ENCODE measurements around the gene MAGOH.
A peak's percentile ranks its signal among the peaks of the same experiment; 100 is the strongest.

MAGOH gene

GRCh38 chr1:53242381-53242780, 4.1 kb upstream of the MAGOH start:
- Histone ChIP-seq H3K4me3 (ENCODE audit: severe bottlenecking) (no peak overlapping the region), H3K36me3 (ENCODE audit: low read depth) (peaks cover 7% of the 10 kb centered on the region), H3K4me1 (ENCODE audit: insufficient read depth, poor library complexity, severe bottlenecking) (no peaks in the 10 kb centered on the region), H3K9me3 (ENCODE audit: severe bottlenecking) (no peaks in the 10 kb centered on the region), H3K27ac (ENCODE audit: poor library complexity, severe bottlenecking) (no peak overlapping the region), H3K27me3 (ENCODE audit: insufficient read depth, poor library complexity, severe bottlenecking) (no peaks in the 10 kb centered on the region)
- ATAC-seq (ENCODE audit: low read depth), result no peak
- no peak for TF ChIP-seq CTCF (IDR thresholded peaks at IDR 0.05; ENCODE audit: poor library complexity, severe bottlenecking)
- DNase-seq (ENCODE audit: low spot score), result no peak

- H3K36me3 ChIP-seq (ENCODE audit: low read depth), result peaks cover 1% of the 10 kb centered on the region
- H3K27ac ChIP-seq (ENCODE audit: poor library complexity, severe bottlenecking), result no peak overlapping the region
- H3K9me3 ChIP-seq (ENCODE audit: severe bottlenecking), result no peaks in the 10 kb centered on the region
- DNase-seq (ENCODE audit: low spot score) (no peak), ATAC-seq (ENCODE audit: low read depth) (no peak)
- H3K27me3 ChIP-seq (ENCODE audit: insufficient read depth, poor library complexity, severe bottlenecking), result no peaks in the 10 kb centered on the region
- no peak for TF ChIP-seq CTCF (IDR thresholded peaks at IDR 0.05; ENCODE audit: poor library complexity, severe bottlenecking)
- H3K4me1 ChIP-seq (ENCODE audit: insufficient read depth, poor library complexity, severe bottlenecking), result peaks cover 4% of the 10 kb centered on the region
- no peak overlapping the region for H3K4me3 ChIP-seq (ENCODE audit: severe bottlenecking)
These were observed 3.5 kb upstream of the MAGOH start for GRCh38 chr1:53241828-53242227.

- Histone ChIP-seq H3K4me3 (ENCODE audit: severe bottlenecking) (peak overlapping the region; percentile 75), H3K9me3 (ENCODE audit: severe bottlenecking) (no peaks in the 10 kb centered on the region), H3K27me3 (ENCODE audit: insufficient read depth, poor library complexity, severe bottlenecking) (no peaks in the 10 kb centered on the region), H3K36me3 (ENCODE audit: low read depth) (peaks cover 34% of the 10 kb centered on the region), H3K4me1 (ENCODE audit: insufficient read depth, poor library complexity, severe bottlenecking) (peaks cover 4% of the 10 kb centered on the region), H3K27ac (ENCODE audit: poor library complexity, severe bottlenecking) (peak overlapping the region; percentile 22)
- TF ChIP-seq CTCF (IDR thresholded peaks at IDR 0.05; ENCODE audit: poor library complexity, severe bottlenecking), result no peak
- DNase-seq (ENCODE audit: low spot score) (no peak), ATAC-seq (ENCODE audit: low read depth) (no peak)
These were observed 680 bp downstream of the MAGOH start for GRCh38 chr1:53237638-53238037.

- no peak for TF ChIP-seq CTCF (IDR thresholded peaks at IDR 0.05; ENCODE audit: poor library complexity, severe bottlenecking)
- no peaks in the 10 kb centered on the region for H3K27me3 ChIP-seq (ENCODE audit: insufficient read depth, poor library complexity, severe bottlenecking)
- ATAC-seq (ENCODE audit: low read depth), result peak; percentile 0; the same call in 2 of the 3 replicates
- H3K27ac ChIP-seq (ENCODE audit: poor library complexity, severe bottlenecking), result peak overlapping the region; percentile 60
- H3K9me3 ChIP-seq (ENCODE audit: severe bottlenecking), result no peaks in the 10 kb centered on the region
- peak overlapping the region; percentile 78 for H3K4me3 ChIP-seq (ENCODE audit: severe bottlenecking)
- DNase-seq (ENCODE audit: low spot score), result no peak
- H3K4me1 ChIP-seq (ENCODE audit: insufficient read depth, poor library complexity, severe bottlenecking), result peaks cover 4% of the 10 kb centered on the region
- H3K36me3 ChIP-seq (ENCODE audit: low read depth), result peaks cover 14% of the 10 kb centered on the region
These were observed 17.4 kb downstream of the MAGOH start for GRCh38 chr1:53220962-53221286.

- no peak for TF ChIP-seq CTCF (IDR thresholded peaks at IDR 0.05; ENCODE audit: poor library complexity, severe bottlenecking)
- no peaks in the 10 kb centered on the region for H3K9me3 ChIP-seq (ENCODE audit: severe bottlenecking)
- H3K4me1 ChIP-seq (ENCODE audit: insufficient read depth, poor library complexity, severe bottlenecking), result peaks cover 4% of the 10 kb centered on the region
- H3K36me3 ChIP-seq (ENCODE audit: low read depth), result peaks cover 15% of the 10 kb centered on the region
- peak within 1 kb of the TSS; percentile 60 for H3K27ac ChIP-seq (ENCODE audit: poor library complexity, severe bottlenecking)
- ATAC-seq (ENCODE audit: low read depth) (peak; percentile 92), DNase-seq (ENCODE audit: low spot score) (peak; percentile 96)
- H3K4me3 ChIP-seq (ENCODE audit: severe bottlenecking), result peak within 1 kb of the TSS; percentile 78
- H3K27me3 ChIP-seq (ENCODE audit: insufficient read depth, poor library complexity, severe bottlenecking), result no peaks in the 10 kb centered on the region
These were observed 18.0 kb downstream of the MAGOH start, which contains the start of gene CZIB for GRCh38 chr1:53220171-53220961. Gene CZIB (minus strand): TSS chr1:53220634. CDS start chr1:53220575, 59 bp downstream.
